HG02981 (cell line): ENCODE results near the gene MTHFD2L.
A peak's percentile ranks its signal among the peaks of the same experiment; 100 is the strongest.
"Not testable (repeated sequence)": the region's sequence is repeated elsewhere in the genome, so short reads cannot be mapped to it uniquely, and the experiment has no call there.

ENCODE experiments used
- ATAC-seq: cut with Tn5 transposase; IDR thresholded peaks from one replicate; pipeline ENCODE4 v1.9.1; 2021; ENCODE audit warnings: mild to moderate bottlenecking, moderate library complexity; ENCODE audit not compliant: unreplicated experiment

Gene MTHFD2L

DNA sequence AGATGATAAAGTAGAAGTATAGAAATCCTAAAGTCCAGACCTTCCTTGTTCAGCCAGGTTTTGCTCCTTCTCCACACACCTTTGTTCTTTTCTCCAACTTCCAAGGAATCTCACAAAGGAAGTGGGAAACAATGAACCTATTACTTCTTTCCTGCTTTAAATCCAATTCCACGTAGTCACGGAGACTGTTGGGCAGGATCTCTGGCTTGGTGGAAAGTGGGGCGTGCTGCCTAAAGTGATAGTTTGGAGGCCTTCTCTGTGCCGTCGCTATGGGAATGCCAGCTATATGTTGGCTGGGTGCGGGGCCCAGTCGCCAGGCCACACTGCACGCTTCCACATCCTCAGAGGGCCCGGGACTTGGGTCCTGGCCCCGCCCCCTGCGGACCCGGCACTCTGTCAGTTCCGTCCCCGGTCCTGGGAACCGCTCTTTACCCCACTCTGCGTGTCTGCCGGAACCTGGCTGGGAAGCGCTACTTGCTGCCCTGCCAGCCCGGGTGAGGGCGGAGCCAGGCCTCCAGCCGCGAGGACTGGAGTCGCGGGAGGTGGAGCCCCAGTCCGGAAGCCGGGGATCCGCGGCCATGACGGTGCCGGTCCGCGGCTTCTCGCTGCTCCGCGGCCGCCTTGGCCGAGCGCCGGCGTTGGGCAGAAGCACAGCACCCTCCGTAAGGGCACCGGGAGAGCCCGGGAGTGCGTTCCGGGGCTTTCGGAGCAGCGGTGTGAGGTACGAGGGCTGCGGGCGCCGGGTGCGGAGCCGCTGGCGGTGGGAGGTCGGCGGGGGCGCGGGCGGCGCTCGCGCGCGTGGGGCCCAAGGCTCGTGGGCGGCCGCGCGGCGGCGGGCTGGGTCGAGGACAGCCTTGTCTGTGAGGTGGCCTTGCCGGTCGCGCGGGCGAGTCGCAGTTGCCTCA is at the start of gene MTHFD2L:
TSS of gene MTHFD2L (plus strand) at position 558 of the 905 bp plus-strand sequence. CDS start at position 579, 21 bp downstream.
- ATAC-seq, result peak; percentile 97

GRCh38 chr4:74108457-74109115 is 49.3 kb upstream of the MTHFD2L start:
- ATAC-seq, result no peak

GRCh38 chr4:74109116-74109869 is 48.6 kb upstream of the MTHFD2L start:
- ATAC-seq, result no peak

DNA sequence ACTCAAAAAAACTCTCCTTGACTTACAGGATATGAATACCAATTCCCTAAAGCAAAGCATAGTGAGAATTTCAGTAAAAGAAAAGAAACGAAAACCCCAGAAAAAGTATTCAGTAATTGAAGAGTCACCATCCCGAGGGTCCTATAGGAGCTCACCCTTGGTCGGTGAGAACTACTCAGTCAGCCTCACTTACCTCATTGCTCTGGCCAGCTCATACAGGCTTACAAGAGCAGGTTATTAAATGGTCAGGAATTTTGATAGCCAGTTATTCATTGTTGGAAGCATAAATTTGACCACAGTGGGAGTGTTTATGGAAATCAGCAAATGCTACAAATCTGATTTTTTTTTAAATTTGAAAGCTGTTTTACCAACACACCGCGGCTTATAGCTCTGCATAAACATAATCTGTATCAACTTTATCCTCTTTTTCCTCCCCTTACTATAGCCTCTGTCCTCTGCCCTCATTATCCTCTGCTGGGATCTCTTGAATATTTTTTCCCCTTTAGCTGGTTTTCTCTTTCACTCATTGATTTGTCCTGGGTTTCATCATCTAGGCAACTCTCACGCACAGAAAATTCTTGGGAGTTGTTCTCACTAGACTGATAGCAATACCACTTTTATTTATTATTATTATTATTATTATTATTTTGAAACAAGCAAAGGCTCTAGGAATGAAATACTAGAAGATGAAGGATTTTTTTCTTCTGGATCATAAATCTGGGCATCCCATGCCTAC is 47.9 kb upstream of the MTHFD2L start:
- no peak for ATAC-seq

- no peak for ATAC-seq
Measured at GRCh38 chr4:74110670-74111069, 47.2 kb upstream of the MTHFD2L start.

- no peak for ATAC-seq
Measured at GRCh38 chr4:74111306-74111975, 46.5 kb upstream of the MTHFD2L start.

GRCh38 chr4:74111990-74112389 is 45.9 kb upstream of the MTHFD2L start:
- ATAC-seq, result no peak

- no peak for ATAC-seq
Measured at GRCh38 chr4:74112399-74113105, 45.4 kb upstream of the MTHFD2L start.

GRCh38 chr4:74114234-74114633 is 43.7 kb upstream of the MTHFD2L start:
- no peak for ATAC-seq

DNA sequence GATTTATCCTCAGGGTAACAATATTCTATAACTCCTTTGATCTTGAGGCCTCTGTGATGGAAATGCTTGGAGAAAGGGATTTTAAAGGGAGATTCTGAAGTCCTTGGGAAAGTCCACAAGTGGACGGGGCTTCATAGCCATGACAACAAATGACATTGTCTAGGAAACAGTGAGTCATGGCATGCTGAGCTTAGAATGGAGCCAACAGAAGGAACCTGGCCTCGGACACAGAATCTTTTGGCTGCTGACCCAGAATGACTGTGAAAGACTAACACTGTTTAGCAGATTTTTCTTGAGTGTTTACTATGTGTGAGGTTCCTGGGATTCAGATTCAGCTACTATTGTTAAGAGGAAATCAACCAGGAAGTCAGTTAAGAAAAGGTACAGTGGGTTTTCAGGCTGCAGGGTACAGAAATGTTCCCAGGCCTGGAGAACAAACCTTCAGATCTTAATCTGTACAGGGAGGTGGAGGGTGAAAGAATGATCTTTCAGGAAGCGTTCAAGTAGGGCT is 40.8 kb upstream of the MTHFD2L start:
- no peak for ATAC-seq

DNA sequence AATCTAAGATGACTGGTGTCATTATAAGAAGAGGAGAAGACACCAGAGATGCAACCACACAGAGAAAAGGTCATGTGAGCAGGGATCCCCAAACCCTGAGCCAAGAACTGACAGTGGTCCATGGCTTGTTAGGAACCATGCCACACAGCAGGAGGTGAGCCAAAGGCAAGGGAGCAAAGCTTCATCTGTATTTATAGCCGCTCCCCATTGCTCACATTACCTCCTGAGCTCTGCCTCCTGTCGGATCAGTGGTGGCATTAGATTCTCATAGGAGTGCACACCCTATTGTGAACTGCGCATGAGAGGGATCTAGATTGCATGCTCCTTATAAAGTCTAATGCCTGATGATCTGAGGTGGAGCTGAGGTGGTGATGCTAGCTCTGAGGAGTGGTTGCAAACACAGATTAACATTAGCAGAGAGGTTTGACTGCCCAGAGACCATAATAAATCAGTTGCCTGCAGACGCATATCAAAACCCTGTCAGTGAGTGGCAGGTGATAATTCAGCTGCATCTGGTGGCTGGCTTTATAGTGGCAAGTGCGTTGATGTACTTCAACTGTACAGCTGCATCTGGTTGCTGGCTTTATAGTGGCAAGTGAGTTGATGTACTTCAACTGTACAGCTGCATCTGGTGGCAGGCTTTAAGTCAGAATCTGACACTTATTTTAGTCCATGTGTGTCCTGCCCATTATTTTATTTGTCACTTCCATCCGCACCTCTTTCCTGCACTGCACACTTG is 39.1 kb upstream of the MTHFD2L start:
- no peak for ATAC-seq

GRCh38 chr4:74120086-74120485 is 37.8 kb upstream of the MTHFD2L start:
- no peak for ATAC-seq

- ATAC-seq, result no peak
Measured at GRCh38 chr4:74121643-74122579, 36.0 kb upstream of the MTHFD2L start.

- ATAC-seq, result no peak
Measured at GRCh38 chr4:74123065-74123728, 34.7 kb upstream of the MTHFD2L start.

DNA sequence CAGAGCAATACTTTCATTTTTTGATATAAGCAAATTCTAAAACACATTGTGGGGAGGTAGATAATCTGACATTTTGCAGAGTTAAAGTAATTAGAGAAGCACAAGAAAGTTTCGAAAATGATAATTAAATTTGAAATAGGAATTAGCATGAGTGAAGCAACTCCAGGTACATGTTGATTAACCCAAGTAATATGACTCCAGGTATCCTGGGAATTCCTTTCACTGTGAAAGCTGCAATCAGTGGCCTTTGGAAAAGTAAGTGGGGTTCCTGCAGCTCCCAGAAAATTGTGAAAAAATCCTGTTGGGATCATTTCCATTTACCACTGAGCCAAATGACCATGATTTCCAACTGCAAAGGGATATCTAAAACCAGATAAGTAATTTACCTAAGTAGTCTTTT is 32.9 kb upstream of the MTHFD2L start:
- no peak for ATAC-seq

GRCh38 chr4:74127745-74128144 is 30.2 kb upstream of the MTHFD2L start:
- ATAC-seq, result no peak

DNA sequence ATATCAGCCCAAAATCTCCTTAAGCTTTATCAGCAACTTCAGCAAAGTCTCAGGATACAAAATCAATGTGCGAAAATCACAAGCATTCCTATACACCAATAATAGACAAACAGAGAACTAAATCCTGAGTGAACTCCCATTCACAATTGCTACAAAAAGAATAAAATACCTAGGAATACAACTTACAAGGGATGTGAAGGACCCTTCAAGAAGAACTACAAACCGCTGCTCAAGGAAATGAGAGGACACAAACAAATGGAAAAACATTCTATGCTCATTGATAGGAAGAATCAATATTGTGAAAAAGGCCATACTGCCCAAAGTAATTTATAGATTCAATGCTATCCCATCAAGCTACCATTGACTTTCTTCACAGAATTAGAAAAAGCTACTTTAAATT is 27.1 kb upstream of the MTHFD2L start:
- not testable (repeated sequence) for ATAC-seq
